HepG2 (cell line): Measurements from ENCODE around the gene CPB2. TPM values are rescaled to one million over a fixed set of nuclear protein-coding genes. Genes with fewer than 3 reads are reported as not detected.

Experiments used
- BHLHE40 ChIP-seq: IDR thresholded peaks from 2 replicates; pipeline ENCODE4 v1.6.1; 2011; ENCODE audit warnings: low read length, improper control_type of control experiment
- ELF3 ChIP-seq: IDR thresholded peaks from 2 replicates; pipeline ENCODE4 v1.6.1; 2016; ENCODE audit warnings: missing genetic modification reagents, missing compliant biosample characterization
- EP300 ChIP-seq, 3 experiments: sonication (generic) in 1 of 3; formaldehyde crosslinking in 1 of 3; IDR thresholded peaks; 2 replicates each; pipeline versions ENCODE4 v1.5.1 to v1.6.1; 2011 to 2020; ENCODE audit warnings: low read depth in 2 of 3, low read length in 2 of 3, borderline replicate concordance in 1 of 3, improper control_type of control experiment in 1 of 3, mild to moderate bottlenecking in 1 of 3, missing genetic modification reagents in 1 of 3, moderate library complexity in 1 of 3
- ETV5 ChIP-seq: IDR thresholded peaks from 2 replicates; pipeline ENCODE4 v1.6.1; 2018; ENCODE audit warnings: missing biosample characterization, missing genetic modification reagents, inconsistent platforms, borderline replicate concordance
- HOXA5 ChIP-seq: sonication (generic); formaldehyde crosslinking; IDR thresholded peaks from 2 replicates; pipeline ENCODE4 v1.4.0; 2020; ENCODE audit warnings: missing genetic modification reagents
- LCORL ChIP-seq, 2 experiments: fragments of 450-650 bp in 1 of 2; sonication (generic) in 1 of 2; formaldehyde crosslinking in 1 of 2; IDR thresholded peaks; 2 replicates each; pipeline versions ENCODE4 v1.5.0 to v1.6.1; 2017 to 2020; ENCODE audit warnings: antibody characterized with exemption in 1 of 2, missing genetic modification reagents in 1 of 2
- PHF21A ChIP-seq: sonication (generic); formaldehyde crosslinking; IDR thresholded peaks from 2 replicates; pipeline ENCODE4 v1.5.0; 2020; ENCODE audit warnings: mild to moderate bottlenecking, missing genetic modification reagents
- PPARG ChIP-seq: conservative IDR thresholded peaks from 2 replicates; pipeline ENCODE4 v1.6.1; 2016; ENCODE audit warnings: missing biosample characterization, missing genetic modification reagents
- REPIN1 ChIP-seq: sonication (generic); formaldehyde crosslinking; IDR thresholded peaks from 2 replicates; pipeline ENCODE4 v1.8.0; 2022; ENCODE audit warnings: missing genetic modification reagents, low read depth, mild to moderate bottlenecking, borderline replicate concordance
- RXRA ChIP-seq: sonication (generic); formaldehyde crosslinking; IDR thresholded peaks from 2 replicates; pipeline ENCODE4 v1.5.1; 2020; ENCODE audit warnings: missing genetic modification reagents
- TCF7 ChIP-seq: sonication (generic); IDR thresholded peaks from 2 replicates; pipeline ENCODE4 v1.6.1; 2016; ENCODE audit warnings: antibody characterized with exemption, low read depth
- TEAD3 ChIP-seq: optimal IDR thresholded peaks from 2 replicates; pipeline ENCODE3; 2016; ENCODE audit warnings: borderline replicate concordance
- ZFP82 ChIP-seq: sonication (generic); formaldehyde crosslinking; IDR thresholded peaks from 2 replicates; pipeline ENCODE4 v1.5.1; 2020; ENCODE audit warnings: mild to moderate bottlenecking, missing genetic modification reagents, borderline replicate concordance
- ZMYM2 ChIP-seq: sonication (generic); formaldehyde crosslinking; IDR thresholded peaks from 2 replicates; pipeline ENCODE4 v1.8.0; 2022; ENCODE audit warnings: mild to moderate bottlenecking, missing genetic modification reagents
- ZNF317 ChIP-seq: sonication (generic); formaldehyde crosslinking; IDR thresholded peaks from 2 replicates; pipeline ENCODE4 v1.5.0; 2020; ENCODE audit warnings: mild to moderate bottlenecking, missing genetic modification reagents
- ZNF768 ChIP-seq: sonication (generic); formaldehyde crosslinking; IDR thresholded peaks from 2 replicates; pipeline ENCODE4 v1.4.0; 2020; ENCODE audit warnings: missing genetic modification reagents
- polyA plus RNA-seq, 8 experiments: library from polyadenylated mRNA; depleted of rRNA in 3 of 8; stranded (reverse) in 7 of 8; unstranded in 1 of 8; fragments of >200 nt; fragmentation: Illumina TruSeq in 4 of 8; extraction: Trizol in 4 of 8; gene quantifications; 2 replicates each; pipeline versions ENCODE4 v1.2.1 to v1.2.3, GENCODE V29; 2011 to 2016; ENCODE audit warnings: low read depth in 4 of 8, missing spikeins in 1 of 8, mixed read lengths in 1 of 8; ENCODE audit not compliant: insufficient read depth in 1 of 8
- total RNA-seq, 5 experiments: library from RNA; depleted of rRNA; stranded (reverse); fragments of >200 nt; fragmentation: Illumina TruSeq; extraction: Trizol; gene quantifications; 2 replicates each; pipeline ENCODE4 v1.2.3, GENCODE V29; 2016; ENCODE audit warnings: low read depth in 1 of 5
- TF ChIP-seq, protein P1 (sequence below): sonication (generic); formaldehyde crosslinking; IDR thresholded peaks from 2 replicates; pipeline ENCODE4 v1.5.1; 2020; ENCODE audit warnings: mild to moderate bottlenecking, missing genetic modification reagents, moderate library complexity
- TF ChIP-seq, protein P2 (sequence below): IDR thresholded peaks from 2 replicates; pipeline ENCODE4 v1.6.1; 2016; ENCODE audit warnings: low read depth, borderline replicate concordance
- TF ChIP-seq, protein P3 (sequence below): sonication (generic); formaldehyde crosslinking; IDR thresholded peaks from 2 replicates; pipeline ENCODE4 v1.4.0; 2020; ENCODE audit warnings: missing genetic modification reagents, mild to moderate bottlenecking, borderline replicate concordance
- TF ChIP-seq, protein P4 (sequence below): sonication (generic); formaldehyde crosslinking; IDR thresholded peaks from 2 replicates; pipeline ENCODE4 v1.4.0; 2020; ENCODE audit warnings: missing genetic modification reagents, borderline replicate concordance

The CPB2 gene
- total and polyA plus RNA-seq, 2 of the 13 experiments (the other 11 are each of a cell fraction or from before 2014, with no cell fraction given), result 125 to 140 TPM

DNA sequence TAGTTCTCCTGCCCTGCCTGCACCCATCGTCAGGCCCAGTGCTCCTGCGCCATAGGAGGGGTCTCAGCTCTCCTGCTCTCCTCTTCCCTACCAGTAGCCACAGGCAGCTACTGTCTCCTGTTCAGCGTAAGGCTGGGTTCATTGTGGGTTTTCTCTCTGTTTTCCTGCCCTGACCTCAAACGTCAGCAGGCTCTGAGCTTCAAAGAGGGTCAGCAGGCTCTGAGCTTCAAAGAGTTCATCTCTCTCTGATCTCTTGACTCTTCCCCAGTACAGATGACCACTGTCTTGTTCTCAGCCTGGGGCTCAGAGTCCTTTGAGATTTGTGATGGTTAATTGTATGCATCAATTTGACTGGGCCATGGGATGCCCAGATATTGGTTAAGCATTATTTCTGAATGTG, 4.6 kb upstream of the CPB2 start (continued):
- TF ChIP-seq ELF3 (CRISPR knock-in tag) (peak; percentile 68), ETV5 (CRISPR knock-in tag) (peak; percentile 74; the same call in 1 of the 2 replicates), PPARG (peak; percentile 80), LCORL (IDR thresholded peaks at IDR 0.05) (no peak), LCORL (CRISPR knock-in tag; IDR thresholded peaks at IDR 0.05) (no peak), ZNF768 (CRISPR knock-in tag) (0 out of 2 replicates have a peak, but pooled peaks have one; percentile 40), PHF21A (CRISPR knock-in tag) (peak; percentile 83), ZNF317 (0 out of 2 replicates have a peak, but pooled peaks have one; percentile 52), TCF7 (peak; percentile 99), BHLHE40 (peak; percentile 34; the same call in 1 of the 2 replicates), ZMYM2 (CRISPR knock-in tag) (0 out of 2 replicates have a peak, but pooled peaks have one; percentile 42), HOXA5 (CRISPR knock-in tag) (peak; percentile 81; the same call in 1 of the 2 replicates), REPIN1 (CRISPR knock-in tag) (peak; percentile 66; the same call in 1 of the 2 replicates), ZFP82 (CRISPR knock-in tag) (no peak), RXRA (CRISPR knock-in tag) (peak; percentile 92; the same call in 1 of the 2 replicates), EP300 (IDR thresholded peaks at IDR 0.05; ENCODE audit: low read depth in 2 of 2, low read length in 2 of 2) (peak; percentile 80 to 95), EP300 (CRISPR knock-in tag; IDR thresholded peaks at IDR 0.05; ENCODE audit: borderline replicate concordance) (peak; percentile 84), TEAD3 (CRISPR knock-in tag) (peak; percentile 77)
- TF ChIP-seq, protein P1, sequence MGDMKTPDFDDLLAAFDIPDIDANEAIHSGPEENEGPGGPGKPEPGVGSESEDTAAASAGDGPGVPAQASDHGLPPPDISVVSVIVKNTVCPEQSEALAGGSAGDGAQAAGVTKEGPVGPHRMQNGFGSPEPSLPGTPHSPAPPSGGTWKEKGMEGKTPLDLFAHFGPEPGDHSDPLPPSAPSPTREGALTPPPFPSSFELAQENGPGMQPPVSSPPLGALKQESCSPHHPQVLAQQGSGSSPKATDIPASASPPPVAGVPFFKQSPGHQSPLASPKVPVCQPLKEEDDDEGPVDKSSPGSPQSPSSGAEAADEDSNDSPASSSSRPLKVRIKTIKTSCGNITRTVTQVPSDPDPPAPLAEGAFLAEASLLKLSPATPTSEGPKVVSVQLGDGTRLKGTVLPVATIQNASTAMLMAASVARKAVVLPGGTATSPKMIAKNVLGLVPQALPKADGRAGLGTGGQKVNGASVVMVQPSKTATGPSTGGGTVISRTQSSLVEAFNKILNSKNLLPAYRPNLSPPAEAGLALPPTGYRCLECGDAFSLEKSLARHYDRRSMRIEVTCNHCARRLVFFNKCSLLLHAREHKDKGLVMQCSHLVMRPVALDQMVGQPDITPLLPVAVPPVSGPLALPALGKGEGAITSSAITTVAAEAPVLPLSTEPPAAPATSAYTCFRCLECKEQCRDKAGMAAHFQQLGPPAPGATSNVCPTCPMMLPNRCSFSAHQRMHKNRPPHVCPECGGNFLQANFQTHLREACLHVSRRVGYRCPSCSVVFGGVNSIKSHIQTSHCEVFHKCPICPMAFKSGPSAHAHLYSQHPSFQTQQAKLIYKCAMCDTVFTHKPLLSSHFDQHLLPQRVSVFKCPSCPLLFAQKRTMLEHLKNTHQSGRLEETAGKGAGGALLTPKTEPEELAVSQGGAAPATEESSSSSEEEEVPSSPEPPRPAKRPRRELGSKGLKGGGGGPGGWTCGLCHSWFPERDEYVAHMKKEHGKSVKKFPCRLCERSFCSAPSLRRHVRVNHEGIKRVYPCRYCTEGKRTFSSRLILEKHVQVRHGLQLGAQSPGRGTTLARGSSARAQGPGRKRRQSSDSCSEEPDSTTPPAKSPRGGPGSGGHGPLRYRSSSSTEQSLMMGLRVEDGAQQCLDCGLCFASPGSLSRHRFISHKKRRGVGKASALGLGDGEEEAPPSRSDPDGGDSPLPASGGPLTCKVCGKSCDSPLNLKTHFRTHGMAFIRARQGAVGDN, result peak; percentile 50
- TF ChIP-seq, protein P2, sequence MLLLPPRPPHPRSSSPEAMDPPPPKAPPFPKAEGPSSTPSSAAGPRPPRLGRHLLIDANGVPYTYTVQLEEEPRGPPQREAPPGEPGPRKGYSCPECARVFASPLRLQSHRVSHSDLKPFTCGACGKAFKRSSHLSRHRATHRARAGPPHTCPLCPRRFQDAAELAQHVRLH (CRISPR knock-in tag), result peak; percentile 84; the same call in 1 of the 2 replicates
- TF ChIP-seq, protein P3, sequence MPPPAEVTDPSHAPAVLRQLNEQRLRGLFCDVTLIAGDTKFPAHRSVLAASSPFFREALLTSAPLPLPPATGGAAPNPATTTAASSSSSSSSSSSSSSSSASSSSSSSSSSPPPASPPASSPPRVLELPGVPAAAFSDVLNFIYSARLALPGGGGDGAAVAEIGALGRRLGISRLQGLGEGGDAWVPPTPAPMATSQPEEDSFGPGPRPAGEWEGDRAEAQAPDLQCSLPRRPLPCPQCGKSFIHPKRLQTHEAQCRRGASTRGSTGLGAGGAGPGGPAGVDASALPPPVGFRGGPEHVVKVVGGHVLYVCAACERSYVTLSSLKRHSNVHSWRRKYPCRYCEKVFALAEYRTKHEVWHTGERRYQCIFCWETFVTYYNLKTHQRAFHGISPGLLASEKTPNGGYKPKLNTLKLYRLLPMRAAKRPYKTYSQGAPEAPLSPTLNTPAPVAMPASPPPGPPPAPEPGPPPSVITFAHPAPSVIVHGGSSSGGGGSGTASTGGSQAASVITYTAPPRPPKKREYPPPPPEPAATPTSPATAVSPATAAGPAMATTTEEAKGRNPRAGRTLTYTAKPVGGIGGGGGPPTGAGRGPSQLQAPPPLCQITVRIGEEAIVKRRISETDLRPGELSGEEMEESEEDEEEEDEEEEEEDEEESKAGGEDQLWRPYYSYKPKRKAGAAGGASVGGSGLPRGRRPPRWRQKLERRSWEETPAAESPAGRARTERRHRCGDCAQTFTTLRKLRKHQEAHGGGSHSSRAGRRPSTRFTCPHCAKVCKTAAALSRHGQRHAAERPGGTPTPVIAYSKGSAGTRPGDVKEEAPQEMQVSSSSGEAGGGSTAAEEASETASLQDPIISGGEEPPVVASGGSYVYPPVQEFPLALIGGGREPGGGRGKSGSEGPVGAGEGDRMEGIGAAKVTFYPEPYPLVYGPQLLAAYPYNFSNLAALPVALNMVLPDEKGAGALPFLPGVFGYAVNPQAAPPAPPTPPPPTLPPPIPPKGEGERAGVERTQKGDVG (CRISPR knock-in tag), result peak; percentile 64; the same call in 1 of the 2 replicates
- TF ChIP-seq, protein P4, sequence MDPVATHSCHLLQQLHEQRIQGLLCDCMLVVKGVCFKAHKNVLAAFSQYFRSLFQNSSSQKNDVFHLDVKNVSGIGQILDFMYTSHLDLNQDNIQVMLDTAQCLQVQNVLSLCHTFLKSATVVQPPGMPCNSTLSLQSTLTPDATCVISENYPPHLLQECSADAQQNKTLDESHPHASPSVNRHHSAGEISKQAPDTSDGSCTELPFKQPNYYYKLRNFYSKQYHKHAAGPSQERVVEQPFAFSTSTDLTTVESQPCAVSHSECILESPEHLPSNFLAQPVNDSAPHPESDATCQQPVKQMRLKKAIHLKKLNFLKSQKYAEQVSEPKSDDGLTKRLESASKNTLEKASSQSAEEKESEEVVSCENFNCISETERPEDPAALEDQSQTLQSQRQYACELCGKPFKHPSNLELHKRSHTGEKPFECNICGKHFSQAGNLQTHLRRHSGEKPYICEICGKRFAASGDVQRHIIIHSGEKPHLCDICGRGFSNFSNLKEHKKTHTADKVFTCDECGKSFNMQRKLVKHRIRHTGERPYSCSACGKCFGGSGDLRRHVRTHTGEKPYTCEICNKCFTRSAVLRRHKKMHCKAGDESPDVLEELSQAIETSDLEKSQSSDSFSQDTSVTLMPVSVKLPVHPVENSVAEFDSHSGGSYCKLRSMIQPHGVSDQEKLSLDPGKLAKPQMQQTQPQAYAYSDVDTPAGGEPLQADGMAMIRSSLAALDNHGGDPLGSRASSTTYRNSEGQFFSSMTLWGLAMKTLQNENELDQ (CRISPR knock-in tag), result no peak
